ENCODE measurements around the gene PTPRE. TPM values are rescaled to one million over a fixed set of nuclear protein-coding genes. Genes with fewer than 3 reads are reported as not detected.

The PTPRE gene
- total RNA-seq, 1 experiment from 2014 or later, result 0.50 TPM

DNA sequence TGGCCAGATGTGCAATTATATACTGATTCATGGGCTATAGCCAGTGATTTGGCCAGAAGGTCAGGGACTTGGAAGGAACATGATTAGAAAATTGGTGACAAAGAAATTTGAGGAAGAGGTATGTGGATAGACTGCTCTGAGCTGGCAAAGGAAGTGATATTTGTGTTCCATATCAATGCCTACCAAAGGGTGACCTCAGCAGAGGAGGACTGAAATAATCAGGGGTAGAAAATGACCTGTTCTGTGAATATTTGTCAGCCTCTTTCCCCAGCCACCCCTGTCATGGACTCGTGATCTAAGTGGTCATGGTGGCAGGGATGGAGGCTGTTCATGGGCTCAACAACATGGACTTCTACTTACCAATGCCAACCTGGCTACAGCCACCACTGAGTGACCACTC is 47.0 kb downstream of the PTPRE start:
- H3K36me3 Mint-ChIP-seq (ENCODE audit: insufficient read depth, unreplicated experiment), result no peaks in the 10 kb centered on the region
- Histone ChIP-seq H3K4me3 (ENCODE audit: low read depth, low read length) (no peak overlapping the region), H3K36me3 (ENCODE audit: control insufficient read depth, insufficient read depth, low read length) (no peaks in the 10 kb centered on the region), H3K27me3 (replicated peaks; ENCODE audit: control insufficient read depth, insufficient read depth, low read length) (no peaks in the 10 kb centered on the region; the same call in 1 of the 2 replicates), H3K4me1 (no peaks in the 10 kb centered on the region), H3K9me3 (peaks cover 3% of the 10 kb centered on the region; the same call in 1 of the 2 replicates)
- H3K27me3 Mint-ChIP-seq (ENCODE audit: insufficient read depth, unreplicated experiment), result peaks cover 5% of the 10 kb centered on the region
- BruUV-seq (replicated peaks), result no TSS peak
- H3K4me3 Mint-ChIP-seq (ENCODE audit: unreplicated experiment), result no peak overlapping the region
- DNase-seq, result no peak
- H3K4me1 Mint-ChIP-seq (ENCODE audit: low read depth, unreplicated experiment), result no peaks in the 10 kb centered on the region
- H3K27ac Mint-ChIP-seq (ENCODE audit: unreplicated experiment), result no peak overlapping the region
- H3K9me3 Mint-ChIP-seq (ENCODE audit: unreplicated experiment), result no peaks in the 10 kb centered on the region
- TF ChIP-seq, protein P1, sequence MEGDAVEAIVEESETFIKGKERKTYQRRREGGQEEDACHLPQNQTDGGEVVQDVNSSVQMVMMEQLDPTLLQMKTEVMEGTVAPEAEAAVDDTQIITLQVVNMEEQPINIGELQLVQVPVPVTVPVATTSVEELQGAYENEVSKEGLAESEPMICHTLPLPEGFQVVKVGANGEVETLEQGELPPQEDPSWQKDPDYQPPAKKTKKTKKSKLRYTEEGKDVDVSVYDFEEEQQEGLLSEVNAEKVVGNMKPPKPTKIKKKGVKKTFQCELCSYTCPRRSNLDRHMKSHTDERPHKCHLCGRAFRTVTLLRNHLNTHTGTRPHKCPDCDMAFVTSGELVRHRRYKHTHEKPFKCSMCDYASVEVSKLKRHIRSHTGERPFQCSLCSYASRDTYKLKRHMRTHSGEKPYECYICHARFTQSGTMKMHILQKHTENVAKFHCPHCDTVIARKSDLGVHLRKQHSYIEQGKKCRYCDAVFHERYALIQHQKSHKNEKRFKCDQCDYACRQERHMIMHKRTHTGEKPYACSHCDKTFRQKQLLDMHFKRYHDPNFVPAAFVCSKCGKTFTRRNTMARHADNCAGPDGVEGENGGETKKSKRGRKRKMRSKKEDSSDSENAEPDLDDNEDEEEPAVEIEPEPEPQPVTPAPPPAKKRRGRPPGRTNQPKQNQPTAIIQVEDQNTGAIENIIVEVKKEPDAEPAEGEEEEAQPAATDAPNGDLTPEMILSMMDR (IDR thresholded peaks at IDR 0.05; ENCODE audit: insufficient read depth in 1 of 2, low read depth in 1 of 2, low read length in 1 of 2, severe bottlenecking in 1 of 2, unreplicated experiment in 1 of 2), result no peak
- POLR2A ChIA-PET, result no interaction called here
- CTCF ChIA-PET, result no interaction called here
- intact Hi-C loops (cut with micrococcal nuclease; ENCODE audit: unreplicated experiment), result no loop called here

DNA sequence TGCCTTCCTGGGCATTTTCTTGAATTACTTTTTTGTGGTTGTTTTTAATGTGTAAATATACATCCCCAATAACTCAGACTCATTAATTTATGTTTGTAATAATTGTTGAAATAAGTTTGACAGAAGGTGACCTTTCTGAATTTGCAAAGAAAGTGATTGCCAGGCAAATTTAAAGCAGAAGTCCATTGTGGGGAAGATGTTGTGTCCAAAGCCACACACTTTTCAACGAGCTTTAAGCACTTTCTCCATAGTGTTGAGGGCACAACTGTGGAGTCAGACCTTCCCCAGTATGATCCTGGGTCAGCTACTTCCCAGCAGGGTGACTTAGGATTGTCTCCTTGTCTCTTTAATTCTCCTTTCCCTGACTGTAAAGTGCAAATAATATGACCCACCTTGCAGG is 52.5 kb downstream of the PTPRE start:
- Histone ChIP-seq H3K36me3 (ENCODE audit: control insufficient read depth, insufficient read depth, low read length) (no peaks in the 10 kb centered on the region), H3K9me3 (peaks cover 3% of the 10 kb centered on the region; the same call in 1 of the 2 replicates), H3K4me3 (ENCODE audit: low read depth, low read length) (no peak overlapping the region), H3K4me1 (no peaks in the 10 kb centered on the region), H3K27me3 (replicated peaks; ENCODE audit: control insufficient read depth, insufficient read depth, low read length) (no peaks in the 10 kb centered on the region)
- CTCF ChIA-PET, result interaction anchor here (0.6 kb wide), 1 partner anchor 62 kb away, joined by 3 read pairs; no protein-coding TSS in a partner anchor
- BruUV-seq (replicated peaks), result no TSS peak
- Mint-ChIP-seq H3K27me3 (ENCODE audit: insufficient read depth, unreplicated experiment) (peaks cover 5% of the 10 kb centered on the region), H3K4me1 (ENCODE audit: low read depth, unreplicated experiment) (no peaks in the 10 kb centered on the region), H3K27ac (ENCODE audit: unreplicated experiment) (no peak overlapping the region), H3K4me3 (ENCODE audit: unreplicated experiment) (no peak overlapping the region), H3K9me3 (ENCODE audit: unreplicated experiment) (no peaks in the 10 kb centered on the region), H3K36me3 (ENCODE audit: insufficient read depth, unreplicated experiment) (no peaks in the 10 kb centered on the region)
- intact Hi-C loops (cut with micrococcal nuclease; ENCODE audit: unreplicated experiment), result no loop called here
- no peak for DNase-seq
- POLR2A ChIA-PET, result no interaction called here
- TF ChIP-seq, protein P1 (IDR thresholded peaks at IDR 0.05; ENCODE audit: insufficient read depth in 1 of 2, low read depth in 1 of 2, low read length in 1 of 2, severe bottlenecking in 1 of 2, unreplicated experiment in 1 of 2), result no peak

DNA sequence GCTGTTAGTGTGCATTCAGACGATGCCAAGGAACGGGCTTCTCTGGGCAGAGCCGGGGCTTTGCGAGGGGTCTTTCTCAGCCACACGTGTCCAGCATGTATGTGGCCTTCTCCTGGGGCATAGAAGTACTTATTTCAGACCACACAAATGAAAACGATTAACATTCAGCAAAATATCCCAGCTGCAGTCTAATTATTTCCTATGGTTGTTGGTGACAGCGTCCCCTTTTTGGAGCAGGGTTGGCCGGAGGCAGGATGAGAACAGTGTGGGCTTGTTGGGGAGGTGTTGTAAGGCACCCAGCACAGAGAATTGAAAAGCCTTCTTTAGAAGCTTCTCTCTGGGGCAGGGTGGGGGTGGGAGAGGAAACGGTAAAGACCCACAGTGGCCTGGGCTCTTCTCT is 54.2 kb downstream of the PTPRE start:
- Histone ChIP-seq H3K36me3 (ENCODE audit: control insufficient read depth, insufficient read depth, low read length) (no peaks in the 10 kb centered on the region), H3K27me3 (replicated peaks; ENCODE audit: control insufficient read depth, insufficient read depth, low read length) (no peaks in the 10 kb centered on the region), H3K4me1 (no peaks in the 10 kb centered on the region), H3K4me3 (ENCODE audit: low read depth, low read length) (no peak overlapping the region), H3K9me3 (peaks cover 3% of the 10 kb centered on the region; the same call in 1 of the 2 replicates)
- BruUV-seq (replicated peaks), result no TSS peak
- DNase-seq, result no peak
- intact Hi-C loops (cut with micrococcal nuclease; ENCODE audit: unreplicated experiment), result no loop called here
- H3K27me3 Mint-ChIP-seq (ENCODE audit: insufficient read depth, unreplicated experiment), result peaks cover 5% of the 10 kb centered on the region
- no peaks in the 10 kb centered on the region for H3K36me3 Mint-ChIP-seq (ENCODE audit: insufficient read depth, unreplicated experiment)
- no peaks in the 10 kb centered on the region for H3K9me3 Mint-ChIP-seq (ENCODE audit: unreplicated experiment)
- CTCF ChIA-PET, result no interaction called here
- H3K27ac Mint-ChIP-seq (ENCODE audit: unreplicated experiment), result no peak overlapping the region
- H3K4me1 Mint-ChIP-seq (ENCODE audit: low read depth, unreplicated experiment), result no peaks in the 10 kb centered on the region
- no peak overlapping the region for H3K4me3 Mint-ChIP-seq (ENCODE audit: unreplicated experiment)
- TF ChIP-seq, protein P1 (IDR thresholded peaks at IDR 0.05; ENCODE audit: insufficient read depth in 1 of 2, low read depth in 1 of 2, low read length in 1 of 2, severe bottlenecking in 1 of 2, unreplicated experiment in 1 of 2), result no peak
- POLR2A ChIA-PET, result no interaction called here
